ENCODE data around the gene GID8.

GID8 gene

DNA sequence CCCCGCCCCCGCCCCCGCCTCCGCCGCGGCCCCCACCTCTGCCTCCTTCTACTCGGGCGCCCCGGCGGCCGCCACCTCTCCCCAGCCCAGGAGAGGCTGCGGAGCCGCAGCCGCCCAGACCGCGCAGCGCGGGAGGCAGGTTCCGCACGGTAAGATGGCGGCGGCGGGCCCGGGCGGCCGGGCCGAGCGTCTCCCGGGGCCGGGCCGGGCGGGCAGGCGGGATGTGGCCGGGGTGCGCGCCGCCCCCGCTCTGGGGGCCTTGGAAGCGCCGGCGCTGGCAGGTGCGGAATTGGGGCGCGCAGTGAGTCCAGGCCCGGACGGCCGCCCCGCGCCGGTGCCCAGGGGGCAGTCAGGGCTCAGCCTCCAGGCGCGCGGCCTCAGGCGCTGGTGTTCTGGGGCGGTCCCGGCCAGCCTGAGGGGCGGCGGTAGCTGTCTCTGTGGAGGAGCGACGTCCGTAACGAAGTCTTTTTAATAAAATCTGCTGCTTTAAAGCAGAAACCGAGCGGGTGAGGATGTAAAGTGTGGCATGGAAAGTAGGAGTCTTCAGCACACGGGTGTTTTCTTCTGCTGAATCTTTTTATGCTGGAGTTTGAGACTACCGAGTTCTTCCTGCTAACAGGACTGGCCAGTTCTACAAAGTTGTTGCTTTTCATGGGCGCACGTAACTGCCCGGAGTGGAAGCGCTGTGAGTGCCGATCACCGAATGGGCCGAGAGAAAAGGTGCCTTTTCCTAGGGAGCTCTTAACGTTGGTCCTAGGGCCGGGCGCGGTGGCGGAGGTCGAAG is at the start of gene GID8:
Gene GID8 (plus strand): TSS at position 43 of the 784 bp plus-strand sequence. CDS start 3,356 bp downstream, outside the sequence.
- DNase-seq (ENCODE audit: low read depth in 2 of 2), result peak in 1 of 2 donors; percentile 47

DNA sequence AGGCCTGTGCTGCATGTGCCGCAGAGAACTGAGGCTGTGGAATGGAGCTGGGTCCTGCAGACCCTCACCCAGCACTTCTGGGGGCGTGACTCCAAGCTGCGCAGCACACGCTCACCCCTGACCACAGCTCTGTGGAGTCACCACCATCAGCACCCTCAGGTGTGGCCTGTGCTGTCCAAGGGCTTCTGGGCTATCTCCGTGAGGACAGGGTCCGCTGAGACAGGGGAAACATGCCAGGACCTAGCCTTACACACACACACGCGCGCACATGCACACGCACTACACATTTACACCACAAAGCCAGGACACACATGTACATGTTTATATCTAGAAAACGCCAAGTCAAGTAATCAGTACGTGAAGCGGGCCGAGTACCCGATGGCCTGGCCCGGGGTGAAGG is 49.5 kb upstream of the GID8 start:
- no peak for DNase-seq (ENCODE audit: low read depth in 2 of 2)

DNA sequence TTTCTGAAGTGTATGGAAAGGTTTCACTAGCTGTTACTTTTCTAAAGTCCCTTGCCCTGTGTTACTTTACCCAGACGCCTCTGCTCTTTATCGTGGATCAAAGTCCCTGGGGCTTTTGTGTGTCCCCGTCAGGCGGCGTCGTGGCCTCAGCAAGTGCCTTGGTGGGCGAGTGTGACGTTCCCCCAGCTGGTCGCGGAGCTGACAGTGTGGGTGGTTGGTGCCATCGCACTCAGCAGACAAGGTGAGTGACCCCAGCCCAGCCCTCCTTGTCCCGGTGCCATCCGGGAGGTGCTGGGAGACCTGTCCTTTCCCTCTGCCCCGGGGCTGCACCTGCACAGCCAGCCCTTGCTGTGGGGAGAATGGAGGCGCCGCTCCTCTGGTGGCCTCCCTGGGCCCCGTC is 49.0 kb upstream of the GID8 start:
- DNase-seq (ENCODE audit: low read depth in 2 of 2), result no peak

DNA sequence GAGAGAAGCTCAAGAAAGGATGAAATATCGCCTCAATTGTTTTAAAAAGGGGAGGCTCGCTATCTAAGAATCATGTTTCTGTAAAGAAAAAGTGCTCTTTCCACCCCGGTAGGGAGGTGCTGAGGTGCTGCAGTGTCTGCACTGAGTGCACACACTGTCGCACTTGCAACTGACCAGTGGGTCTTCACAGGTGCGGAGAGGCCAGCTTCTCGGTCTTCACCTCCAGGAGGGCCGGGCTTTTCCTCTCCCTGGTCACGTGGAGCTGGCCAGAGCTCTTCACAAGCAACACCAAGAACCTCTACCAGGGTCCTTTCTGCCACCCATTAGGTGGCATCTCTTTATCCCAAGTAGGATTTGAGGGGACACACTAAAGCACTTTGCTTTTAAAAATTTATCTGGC is 48.5 kb upstream of the GID8 start:
- no peak for DNase-seq (ENCODE audit: low read depth in 2 of 2)

DNA sequence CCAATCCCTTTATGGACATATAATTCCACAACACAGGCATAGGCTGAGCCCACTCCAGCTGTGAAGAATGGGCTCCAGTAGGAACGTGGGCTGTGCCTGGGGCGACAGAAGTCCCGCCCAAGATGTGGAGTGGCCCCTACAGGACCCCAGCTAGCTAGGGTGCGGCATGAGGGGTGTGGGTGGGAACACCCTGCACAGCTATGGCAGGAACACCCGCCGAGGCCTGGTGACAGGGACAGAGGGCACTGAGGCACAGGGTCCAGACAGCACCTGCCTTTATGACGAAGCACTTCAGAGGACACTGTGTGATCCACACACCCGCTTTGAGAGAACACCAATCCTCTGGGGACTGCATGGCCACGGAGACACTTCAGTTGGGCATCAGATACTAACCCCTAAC is 48.1 kb upstream of the GID8 start:
- no peak for DNase-seq (ENCODE audit: low read depth in 2 of 2)

DNA sequence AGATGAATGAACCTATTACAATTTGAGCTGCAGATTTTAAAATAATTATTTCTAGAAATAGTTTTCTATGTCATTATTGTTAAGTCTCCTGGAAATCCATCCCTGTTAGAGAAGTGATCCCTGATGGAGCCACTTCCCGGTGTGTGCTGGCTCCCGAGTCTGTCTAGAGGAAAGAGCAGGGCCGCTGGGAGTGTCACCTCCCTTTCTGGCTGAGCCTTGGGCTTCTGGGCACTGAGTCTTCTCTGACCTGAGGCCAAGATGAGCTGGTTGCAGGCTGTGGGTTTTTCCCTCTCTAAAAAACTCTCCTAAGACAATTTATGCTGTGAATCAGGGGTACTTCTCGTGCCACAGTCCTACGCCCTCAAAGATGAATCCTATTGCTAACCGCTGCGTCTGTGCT is 47.5 kb upstream of the GID8 start:
- no peak for DNase-seq (ENCODE audit: low read depth in 2 of 2)

DNA sequence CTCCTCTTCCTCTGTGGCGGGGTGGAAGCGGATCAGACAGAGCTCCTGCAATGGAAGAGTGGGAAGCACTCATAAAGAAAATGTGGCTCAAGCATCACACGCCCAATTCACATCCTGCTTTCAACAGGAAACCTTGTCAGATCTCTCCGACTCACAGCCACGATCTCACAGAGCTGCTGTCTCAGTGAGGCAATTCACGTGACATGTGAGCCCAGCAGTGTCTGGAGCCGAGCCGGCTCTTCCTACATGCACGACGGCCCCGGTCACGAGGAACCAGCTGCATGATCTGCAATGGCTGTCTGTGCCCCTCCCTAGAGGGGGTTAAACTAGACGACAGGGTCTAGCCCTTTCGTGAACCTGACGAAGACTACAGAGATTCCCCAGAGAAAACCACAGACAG is 46.8 kb upstream of the GID8 start:
- DNase-seq (ENCODE audit: low read depth in 2 of 2), result no peak

DNA sequence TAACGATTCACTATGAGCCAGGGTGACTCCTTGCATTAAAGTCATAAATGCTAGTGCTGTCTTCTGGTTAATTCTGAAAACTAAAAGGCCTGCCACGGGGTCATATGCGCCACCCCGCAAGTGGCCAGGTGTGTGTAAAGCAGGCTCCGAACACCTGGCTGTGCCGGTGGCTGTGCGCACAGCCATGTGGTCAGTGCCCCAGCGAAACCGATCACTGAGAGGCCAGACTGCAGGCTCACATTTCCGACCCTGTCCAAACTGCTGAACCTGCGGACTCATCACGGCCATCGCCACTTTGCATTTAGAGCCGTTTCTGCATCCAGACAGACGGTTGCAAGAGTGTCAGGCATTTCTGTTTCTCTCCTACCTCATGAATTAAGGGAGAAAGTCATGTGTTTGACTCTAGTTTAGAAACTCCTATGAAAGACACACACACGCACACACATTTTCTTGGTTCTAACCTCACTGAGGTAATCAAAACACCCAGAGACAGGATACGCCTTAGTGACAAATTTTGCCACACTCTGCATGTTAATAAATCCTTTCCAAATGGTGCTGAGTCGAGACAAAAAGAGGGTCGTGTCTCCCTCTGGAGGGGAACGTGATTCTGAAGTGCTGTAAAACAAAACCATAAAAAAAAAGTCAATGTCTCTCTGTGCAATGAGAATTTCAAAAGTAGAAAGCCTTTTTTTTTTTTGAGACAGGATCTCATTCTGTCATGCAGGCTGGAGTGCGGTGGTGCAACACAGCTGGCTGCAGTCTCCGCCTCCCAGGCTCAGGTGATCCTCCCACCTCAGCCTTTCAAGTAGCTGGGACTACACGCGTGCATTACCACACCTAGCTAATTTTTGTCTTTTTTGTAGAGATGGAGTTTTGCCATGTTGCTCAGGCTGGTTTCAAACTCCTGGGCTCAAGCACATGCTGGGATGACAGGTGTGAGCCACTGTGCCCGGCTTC is 45.3 kb upstream of the GID8 start:
- DNase-seq (ENCODE audit: low read depth in 2 of 2), result no peak

DNA sequence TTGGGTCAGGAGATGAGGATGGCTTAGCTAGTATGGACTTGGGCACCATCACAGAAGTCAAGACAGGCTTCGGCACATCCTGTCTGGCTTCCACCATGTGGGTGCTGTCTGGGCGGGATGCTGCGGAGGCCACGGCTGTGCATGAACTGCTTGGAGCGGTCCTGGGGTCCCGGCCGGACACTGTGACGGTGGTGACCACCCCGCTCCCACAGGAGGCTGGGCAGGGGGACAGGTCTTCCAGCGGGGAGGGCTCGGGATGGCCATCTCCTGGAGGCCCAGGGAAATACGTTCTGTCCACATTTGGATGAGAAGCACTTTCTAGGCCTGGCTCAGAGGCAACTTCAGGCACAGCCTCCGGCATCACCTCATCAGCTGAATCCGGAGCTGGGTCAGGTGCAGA is 44.2 kb upstream of the GID8 start:
- DNase-seq (ENCODE audit: low read depth in 2 of 2), result no peak

DNA sequence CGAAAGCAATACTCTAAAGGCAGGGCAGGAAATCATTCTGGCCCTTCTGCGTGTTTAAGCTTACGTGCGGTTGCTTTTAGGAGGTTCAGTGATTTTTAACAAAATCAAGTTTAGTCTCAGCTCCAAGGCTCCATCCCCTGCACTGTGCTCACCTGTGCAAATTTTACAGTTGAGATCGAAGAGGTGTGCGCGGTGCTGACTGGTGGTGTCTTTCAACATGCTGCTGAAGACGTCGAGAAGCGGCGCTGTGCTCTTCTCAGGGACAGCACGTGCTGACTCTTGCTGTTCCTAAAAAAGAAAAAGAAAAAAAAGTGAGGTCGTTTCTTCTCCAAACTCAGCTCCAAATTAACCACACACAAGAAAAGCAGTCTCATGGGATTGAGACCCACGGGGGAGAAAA is 43.7 kb upstream of the GID8 start:
- DNase-seq (ENCODE audit: low read depth in 2 of 2), result no peak

DNA sequence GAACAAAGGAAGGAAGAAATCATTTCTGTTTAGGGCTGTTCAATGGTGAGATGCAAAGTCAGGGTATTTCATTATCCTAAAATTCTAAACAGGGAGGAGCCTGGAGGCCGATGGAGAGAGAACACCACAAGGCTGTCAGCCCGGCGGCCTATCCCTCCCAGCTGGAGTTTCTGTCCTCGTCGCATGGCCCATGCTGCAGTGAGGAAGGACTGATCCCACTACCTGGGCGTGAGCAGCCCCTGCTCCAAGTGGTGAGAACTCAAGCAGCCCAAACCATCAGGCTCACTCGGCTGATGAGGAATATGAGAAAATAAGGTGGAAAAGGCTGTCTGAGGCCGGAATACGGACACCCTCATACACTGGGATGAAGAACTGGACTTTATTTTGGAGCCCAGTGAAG is 42.4 kb upstream of the GID8 start:
- DNase-seq (ENCODE audit: low read depth in 2 of 2), result no peak

DNA sequence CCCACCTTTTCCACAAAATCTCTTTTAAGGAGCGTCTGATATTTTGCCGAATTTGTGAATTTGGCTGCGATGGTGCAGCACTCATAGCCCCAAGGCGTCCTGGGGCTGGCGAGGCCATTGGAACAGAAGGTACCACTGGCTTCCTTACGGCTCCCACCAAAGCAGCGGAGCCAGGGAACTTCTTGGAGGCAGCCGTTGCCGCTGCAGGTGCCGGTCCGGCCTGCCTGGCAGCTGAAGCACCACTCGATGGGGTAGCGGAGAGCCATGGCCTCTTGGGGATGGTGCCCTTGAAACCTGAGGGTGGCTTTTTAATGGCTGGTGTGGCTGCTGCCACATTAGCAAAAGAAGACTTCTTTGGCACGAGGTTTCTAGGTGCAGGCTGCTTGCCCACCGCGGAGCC is 41.4 kb upstream of the GID8 start:
- DNase-seq (ENCODE audit: low read depth in 2 of 2), result no peak

DNA sequence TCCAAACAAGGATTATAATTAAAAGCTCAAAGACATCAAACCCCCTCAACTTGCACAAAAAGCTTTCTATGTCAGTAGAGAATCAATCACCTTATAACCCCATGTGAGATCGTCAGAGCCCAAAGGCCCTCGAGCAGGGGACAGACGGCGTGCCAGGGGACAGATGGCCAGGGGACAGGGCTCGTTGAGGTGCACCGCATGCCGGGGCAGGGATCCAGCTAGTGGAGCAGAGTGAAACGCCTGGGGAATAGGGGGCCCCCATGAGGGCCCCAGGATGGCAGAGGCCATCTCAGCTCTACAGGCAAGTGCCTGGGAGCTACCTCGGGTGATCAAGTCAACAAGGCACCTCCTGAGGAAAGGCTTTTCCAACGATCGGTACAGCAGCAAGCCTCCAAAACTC is 40.3 kb upstream of the GID8 start:
- no peak for DNase-seq (ENCODE audit: low read depth in 2 of 2)

DNA sequence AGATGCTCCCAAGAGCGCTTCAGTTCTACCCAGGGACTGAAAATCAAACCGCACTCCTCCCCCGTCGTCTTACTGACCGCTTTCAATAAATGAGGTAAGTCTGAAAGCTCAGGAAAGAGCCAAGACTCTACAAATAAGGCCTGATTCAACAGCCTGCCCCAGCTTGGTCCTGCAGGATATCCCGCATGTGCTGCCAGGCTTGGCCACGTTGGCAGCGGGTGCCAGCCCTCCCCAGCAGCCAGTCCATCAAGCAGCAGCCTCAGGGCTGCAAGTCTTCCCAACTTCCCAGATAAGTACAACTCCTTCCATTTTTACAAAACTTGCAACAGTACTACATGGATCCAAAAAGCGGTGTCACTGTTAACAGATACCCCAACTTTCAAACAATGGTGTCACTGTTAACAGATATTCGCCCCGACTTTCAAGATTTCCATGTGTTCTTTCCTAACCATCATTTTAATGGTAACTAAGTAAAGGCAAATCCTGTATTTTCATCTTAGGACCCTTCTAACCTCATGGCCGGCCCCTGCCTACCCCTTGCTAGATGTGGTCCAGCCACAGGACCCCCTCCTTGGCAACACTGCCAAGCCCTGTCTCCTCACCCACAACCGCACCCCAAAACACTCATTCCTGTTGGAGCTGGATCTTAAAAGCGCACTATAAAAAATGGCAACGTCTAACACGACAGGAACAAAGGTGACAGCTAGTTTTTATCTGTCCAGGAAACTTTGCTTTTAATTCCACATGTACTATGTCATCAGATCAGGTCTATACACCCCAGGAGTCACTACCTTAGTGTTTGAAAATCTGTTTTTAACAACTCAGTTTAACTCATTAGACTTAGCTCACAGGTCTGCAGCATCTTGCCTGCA is 39.6 kb upstream of the GID8 start:
- no peak for DNase-seq (ENCODE audit: low read depth in 2 of 2)

DNA sequence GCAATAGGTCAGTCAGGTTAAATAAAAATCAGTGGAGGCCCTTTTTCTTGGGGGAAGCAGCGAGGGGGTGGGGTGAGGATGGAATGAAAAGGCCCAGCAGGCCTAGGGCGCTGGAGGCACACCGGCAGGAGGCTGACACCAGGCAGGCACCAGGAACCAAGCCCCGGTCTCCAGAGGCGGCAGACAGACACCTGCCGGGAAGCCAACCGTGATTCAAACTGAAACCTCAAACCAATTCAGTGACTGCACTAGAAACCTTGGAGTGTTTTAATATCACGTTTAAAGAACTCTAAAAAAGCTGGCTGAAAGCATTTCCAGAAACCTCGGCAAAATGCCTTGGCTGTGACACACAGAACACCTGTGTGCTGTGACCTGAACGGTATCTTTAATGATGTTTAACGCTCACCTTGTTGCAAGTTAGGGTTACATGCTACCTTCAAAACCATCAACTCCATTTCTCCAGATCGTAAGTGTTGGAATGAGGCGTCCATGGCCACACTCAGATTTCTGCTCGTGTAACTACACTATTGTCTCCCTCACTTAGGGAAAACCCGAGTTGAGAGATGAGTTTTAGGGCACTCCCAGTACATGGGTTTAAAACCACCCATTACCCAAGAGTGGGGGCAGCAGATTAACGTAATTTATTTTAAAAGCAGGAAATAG is 38.8 kb upstream of the GID8 start:
- no peak for DNase-seq (ENCODE audit: low read depth in 2 of 2)

DNA sequence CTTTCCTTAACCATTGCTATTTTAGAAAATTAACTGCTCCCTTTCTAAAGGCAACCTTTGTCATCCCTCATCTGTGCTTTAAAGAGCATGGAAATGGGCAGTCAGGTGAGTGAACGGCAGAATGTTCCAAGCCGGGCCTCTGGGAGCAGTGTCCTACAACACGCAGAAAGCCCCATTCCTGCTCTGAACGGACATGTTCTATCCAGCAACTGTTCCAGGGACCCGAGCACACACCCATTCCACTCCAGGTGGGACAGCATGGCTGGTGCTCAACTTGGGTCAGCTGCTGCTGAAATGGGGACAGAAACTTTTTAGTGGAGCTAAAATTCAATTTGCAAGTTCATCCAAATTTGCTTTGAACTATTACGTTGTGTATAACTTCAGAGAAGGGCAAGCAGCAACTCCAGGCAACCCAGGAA is 38.3 kb upstream of the GID8 start:
- no peak for DNase-seq (ENCODE audit: low read depth in 2 of 2)

DNA sequence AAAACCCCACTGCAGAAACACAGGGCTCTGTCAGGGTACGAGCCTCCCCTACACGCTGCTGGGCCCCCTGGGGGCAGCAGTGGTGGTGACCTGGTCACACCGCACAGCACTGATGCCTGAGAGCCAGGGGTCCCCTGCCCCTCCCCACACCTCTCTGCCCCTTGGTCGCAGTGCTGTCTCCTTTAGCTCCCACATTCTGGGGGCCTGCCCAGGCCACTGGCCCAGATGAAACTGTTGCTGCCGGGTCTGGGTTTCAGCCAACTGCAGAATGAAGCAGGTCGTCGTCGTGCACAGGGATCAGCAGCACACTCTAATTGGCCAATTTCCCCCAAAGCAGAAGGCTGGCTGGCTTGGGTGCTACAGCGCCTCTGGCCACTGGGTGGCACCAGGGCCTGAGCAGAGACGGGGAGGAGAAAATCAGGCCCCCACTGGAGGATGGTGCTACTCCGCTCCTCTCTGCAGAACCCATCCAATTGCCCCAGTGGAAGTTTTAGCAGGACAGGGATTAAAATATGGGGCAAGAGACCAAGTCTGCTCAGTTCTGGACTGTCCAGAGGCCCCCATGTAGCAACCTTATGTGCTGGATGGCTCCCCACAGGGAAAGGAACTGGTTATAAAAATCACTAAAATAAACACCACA is 37.8 kb upstream of the GID8 start:
- DNase-seq (ENCODE audit: low read depth in 2 of 2), result peak; percentile 52 to 57

DNA sequence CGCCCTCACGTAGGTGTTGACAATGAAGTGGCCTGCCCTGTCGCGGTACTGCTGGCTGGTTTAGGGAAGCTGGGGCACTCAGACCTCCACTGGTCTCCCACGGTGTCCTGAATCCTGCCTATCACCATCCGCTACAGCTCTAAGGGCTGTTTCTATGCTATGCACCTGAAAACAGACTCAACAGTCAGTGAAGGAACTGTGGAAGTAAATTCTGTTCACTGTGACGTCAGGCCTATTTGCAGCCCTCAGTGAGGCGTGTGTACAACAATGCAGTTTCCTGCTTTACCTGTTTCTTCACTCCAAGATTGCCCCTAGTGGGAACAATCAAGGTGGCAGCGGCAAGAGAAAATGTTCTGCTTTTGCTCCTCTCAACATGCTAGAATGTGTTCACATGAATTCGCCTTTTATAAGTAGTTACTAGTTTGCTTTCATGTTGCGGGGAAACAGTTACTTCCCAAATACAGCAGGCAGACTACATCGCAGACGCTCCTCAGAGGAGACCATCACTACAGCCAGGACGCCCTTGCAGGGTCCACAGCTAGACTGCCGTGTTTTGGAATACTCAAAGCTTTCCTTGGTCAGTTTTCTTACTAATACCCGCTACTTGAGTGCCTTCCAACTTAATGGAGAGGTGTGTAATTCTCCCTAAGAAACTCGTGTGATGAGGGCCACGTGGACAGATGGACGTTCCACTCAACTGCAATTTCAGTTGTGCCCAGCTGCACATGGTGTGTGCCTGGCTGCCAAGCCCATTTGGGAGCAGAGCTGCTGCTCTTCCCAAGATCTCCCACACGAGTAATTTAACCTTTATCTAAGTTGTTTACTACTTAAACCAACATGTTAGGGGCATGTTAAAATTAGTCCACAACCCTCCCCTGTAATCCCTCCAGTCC is 37.0 kb upstream of the GID8 start:
- DNase-seq (ENCODE audit: low read depth in 2 of 2), result no peak

DNA sequence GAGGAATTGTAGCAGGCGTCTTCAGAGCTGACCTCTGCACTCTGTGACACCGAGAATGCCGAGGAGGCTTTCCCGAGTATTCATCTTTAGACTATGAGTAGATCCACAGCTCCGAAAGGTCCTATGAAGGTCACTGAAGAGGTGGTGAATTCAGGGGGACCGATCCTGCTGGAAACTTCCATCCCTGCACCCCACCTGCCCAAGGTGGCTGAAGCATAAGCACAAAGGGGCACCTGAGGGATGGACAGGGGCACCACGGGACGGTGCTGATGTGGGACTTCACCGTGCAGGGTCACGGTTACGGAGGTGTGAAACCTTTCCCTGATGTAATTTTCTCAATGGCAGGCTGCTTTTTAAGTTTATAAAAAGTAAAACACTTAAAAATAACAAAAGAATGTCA is 36.1 kb upstream of the GID8 start:
- no peak for DNase-seq (ENCODE audit: low read depth in 2 of 2)

Data from stimulated activated CD8-positive, alpha-beta memory T cell treated with anti-CD3 and anti-CD28 coated beads, Interleukin-7, amount 100 ng/mL, for 4 hours (primary cell).